Erythroblast (primary cell): ENCODE measurements around the gene COL16A1.

ENCODE experiments used
- GATA1 ChIP-seq: IDR thresholded peaks from 2 replicates; pipeline ENCODE4 v1.6.1; 2011; ENCODE audit warnings: low read depth, mild to moderate bottlenecking, control low read depth, low read length, moderate library complexity
- POLR2A ChIP-seq: IDR thresholded peaks from 2 replicates; pipeline ENCODE4 v1.6.1; 2011; ENCODE audit warnings: mild to moderate bottlenecking, low read length

DNA sequence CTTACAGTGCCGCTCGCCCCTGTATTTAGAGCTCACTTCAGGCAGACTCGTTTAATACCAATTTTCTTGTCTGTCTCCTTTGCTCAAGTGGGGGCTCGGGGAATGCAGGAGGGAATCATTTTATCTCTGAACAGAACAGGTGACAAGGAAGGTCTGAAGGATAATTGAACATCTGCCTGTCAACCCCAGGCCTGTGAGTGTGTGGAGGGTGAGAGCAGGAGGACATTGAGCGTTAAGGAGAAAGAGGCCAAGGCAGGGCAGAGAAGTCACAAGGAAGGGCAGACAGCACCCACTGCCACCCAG is 49.4 kb downstream of the COL16A1 start:
- TF ChIP-seq POLR2A: no peak
- no peak for TF ChIP-seq GATA1
